Stimulated activated CD4-positive, alpha-beta T cell treated with anti-CD3 and anti-CD28 coated beads, Interleukin-15, amount 100 ng/mL, for 24 hours (primary cell): ENCODE results near the gene S100A7A.

Experiments used
- DNase-seq: peaks from one replicate; pipeline ENCODE4 v3.0.0-alpha.2; 2020

The S100A7A gene

DNA sequence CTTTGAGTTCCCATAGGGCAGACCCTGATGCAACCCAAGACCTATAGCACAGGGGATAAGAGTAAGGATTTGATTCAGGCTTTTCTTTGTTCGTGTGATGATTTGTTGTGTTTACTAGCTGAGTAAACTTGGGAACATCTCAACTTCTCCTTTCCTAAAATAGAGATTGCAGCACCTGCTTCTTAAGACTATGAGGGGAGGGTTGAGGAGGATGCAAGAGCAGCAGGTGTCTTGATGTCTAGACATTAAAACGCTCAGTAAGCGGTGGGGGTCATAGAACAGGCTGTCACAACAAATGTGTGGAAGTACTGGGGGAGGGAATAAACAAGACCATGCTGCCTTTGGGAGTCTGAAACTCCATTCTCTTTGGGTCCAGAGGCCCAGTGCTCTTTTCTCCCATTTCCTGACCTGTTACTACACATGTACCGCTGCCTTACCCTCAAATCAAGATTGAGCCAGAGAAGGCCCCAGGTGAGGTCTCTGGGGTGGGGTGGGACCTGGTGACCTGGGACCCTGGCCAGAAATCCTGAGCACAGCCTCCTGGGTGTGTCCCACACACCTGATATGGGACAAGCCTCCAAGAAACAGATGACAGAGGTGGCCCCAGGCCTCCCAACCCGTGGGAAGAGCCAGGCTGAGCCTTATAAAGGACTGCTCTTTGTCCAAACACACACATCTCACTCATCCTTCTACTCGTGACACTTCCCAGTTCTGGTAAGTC is at the start of gene S100A7A:
Gene S100A7A, plus strand, starts transcription at position 671 of the 721 bp plus-strand sequence. CDS start 1,563 bp downstream, outside the sequence.
- DNase-seq, result no peak

GRCh38 chr1:153367090-153367489 is 49.2 kb upstream of the S100A7A start:
- DNase-seq, result no peak

- DNase-seq, result no peak
Measured at GRCh38 chr1:153368495-153368894, 47.8 kb upstream of the S100A7A start.

- DNase-seq, result no peak
Measured at GRCh38 chr1:153370146-153370545, 46.2 kb upstream of the S100A7A start.

- no peak for DNase-seq
Measured at GRCh38 chr1:153371231-153371630, 45.1 kb upstream of the S100A7A start.

DNA sequence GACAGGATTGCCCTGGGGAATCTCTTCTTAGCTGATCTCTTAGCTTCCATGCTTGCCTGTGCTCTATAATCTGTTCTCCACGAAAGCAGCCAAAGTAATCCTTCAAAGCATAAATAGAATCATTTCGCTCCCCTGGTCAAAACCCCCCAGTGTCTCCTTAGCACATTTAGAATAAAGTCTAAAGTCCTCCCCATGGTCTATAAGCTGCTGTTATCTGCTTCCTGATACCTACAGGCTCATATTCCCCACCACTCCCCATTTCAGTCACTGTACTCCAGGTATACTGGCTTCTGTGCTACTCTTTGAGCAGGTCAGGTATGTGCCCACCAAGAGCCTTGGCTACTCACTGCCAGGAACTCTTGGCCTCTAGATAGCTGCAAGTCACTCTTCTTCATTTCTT is 43.7 kb upstream of the S100A7A start:
- no peak for DNase-seq

- no peak for DNase-seq
Measured at GRCh38 chr1:153374071-153374470, 42.2 kb upstream of the S100A7A start.

DNA sequence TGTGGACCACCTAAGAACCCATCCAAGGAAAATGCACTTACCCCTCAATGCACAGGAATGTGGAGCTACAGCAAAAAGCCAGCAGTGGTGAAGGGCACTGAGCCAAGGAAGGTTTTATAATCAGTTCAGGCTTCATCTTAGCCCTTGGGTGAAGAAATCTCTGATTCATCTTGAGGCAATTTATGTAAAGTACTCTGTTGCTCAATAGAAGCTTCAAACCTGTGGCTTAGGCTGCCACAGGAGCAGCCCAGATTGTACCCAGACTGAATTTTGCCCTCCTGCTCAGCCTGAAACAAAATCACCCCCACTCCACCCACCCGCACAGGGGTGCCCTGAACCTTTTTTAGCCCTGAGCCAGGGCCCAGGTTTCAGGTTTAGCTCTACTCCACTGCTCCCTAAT is 40.8 kb upstream of the S100A7A start, which contains the start of gene S100A12:
Gene S100A12, minus strand, starts transcription at position 111 of the 400 bp plus-strand sequence. CDS start 1,029 bp downstream, outside the sequence.
- DNase-seq, result no peak

GRCh38 chr1:153379591-153379990 is 36.7 kb upstream of the S100A7A start:
- no peak for DNase-seq

DNA sequence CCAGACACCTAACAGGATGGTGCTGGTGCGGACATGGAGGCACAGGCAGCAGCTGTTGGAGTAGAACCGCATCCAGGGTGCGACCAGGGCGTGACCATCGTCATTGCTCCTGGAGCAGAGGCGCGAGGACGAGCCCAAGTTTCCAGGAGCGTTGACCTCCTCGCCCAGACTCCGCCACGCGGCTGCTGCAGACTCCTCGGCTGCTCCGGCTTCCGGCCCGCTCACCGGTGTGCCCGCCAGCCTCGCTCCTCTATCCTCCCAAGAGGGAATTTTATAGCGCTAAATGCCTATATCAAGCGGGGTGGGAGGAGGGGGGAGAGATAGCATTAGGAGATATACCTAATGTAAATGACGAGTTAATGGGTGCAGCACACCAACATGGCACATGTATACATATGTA is 35.6 kb upstream of the S100A7A start:
- DNase-seq, result no peak

DNA sequence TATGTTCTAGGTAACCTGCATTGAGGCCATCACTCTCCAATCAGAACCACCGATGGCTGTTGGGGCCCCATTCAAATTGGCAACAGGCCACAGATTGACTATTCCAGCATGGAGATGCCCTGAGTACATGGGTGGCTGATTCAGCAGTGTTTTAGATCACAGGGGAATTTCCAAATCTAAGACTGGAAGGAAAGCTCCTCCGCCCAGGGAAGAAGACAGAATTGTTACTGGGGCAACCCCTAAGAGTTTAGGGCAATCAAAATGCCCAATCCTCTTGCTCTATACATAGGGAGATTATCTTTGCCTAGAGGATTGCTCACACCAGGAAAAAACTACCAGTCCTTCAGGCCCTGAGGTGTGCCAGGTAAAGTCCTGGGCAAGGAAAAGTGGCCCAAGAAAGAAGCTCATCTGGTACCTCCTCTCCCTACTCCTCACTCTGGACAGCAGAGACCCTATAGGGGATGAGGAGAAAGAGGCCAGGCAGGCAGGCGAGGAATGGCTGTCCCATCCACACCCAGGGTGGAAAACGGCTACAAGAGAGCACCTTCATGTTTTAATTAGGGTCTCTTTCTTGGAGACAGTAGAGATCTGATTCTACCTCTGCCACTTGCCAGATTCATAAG is 31.3 kb upstream of the S100A7A start:
- no peak for DNase-seq

- DNase-seq, result no peak
Measured at GRCh38 chr1:153386500-153386901, 29.8 kb upstream of the S100A7A start.

DNA sequence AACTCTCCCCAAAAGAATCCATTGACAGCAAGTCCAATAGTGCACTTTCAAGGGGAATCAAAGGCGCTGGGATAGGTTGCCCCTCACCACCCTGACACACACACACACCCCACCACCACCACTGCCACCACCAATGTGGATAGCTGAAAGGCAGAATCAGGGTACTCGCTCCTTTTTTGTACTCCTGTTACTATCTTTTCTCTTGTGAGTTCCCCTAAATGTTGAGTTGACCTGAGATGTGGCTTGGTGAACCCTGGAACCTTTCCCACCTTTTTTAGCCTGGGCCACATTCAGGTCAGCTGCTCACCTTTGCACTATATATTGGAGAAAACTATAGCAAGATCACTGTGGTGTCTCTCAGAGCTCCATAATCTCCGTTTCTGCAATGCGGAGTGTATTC is 29.3 kb upstream of the S100A7A start:
- no peak for DNase-seq

GRCh38 chr1:153387785-153388184 is 28.5 kb upstream of the S100A7A start:
- DNase-seq, result no peak

DNA sequence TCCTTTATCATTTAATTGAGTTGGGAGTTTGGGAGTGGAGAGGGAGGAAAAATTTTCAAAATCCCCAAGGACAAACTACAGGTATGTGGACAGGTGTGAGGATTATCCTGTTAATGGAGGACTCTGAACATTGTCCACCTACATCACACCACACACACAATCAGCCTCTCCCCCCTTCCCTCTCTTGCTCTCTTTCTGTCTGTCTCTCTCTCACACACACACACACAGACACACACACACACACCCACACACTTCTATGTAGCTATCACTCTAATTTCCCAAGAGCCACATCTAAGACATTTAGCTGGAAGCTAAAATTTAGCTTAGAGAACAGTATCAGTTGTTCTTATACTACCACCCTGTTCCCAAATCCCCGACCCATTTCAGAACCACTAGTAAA is 26.9 kb upstream of the S100A7A start:
- no peak for DNase-seq

DNA sequence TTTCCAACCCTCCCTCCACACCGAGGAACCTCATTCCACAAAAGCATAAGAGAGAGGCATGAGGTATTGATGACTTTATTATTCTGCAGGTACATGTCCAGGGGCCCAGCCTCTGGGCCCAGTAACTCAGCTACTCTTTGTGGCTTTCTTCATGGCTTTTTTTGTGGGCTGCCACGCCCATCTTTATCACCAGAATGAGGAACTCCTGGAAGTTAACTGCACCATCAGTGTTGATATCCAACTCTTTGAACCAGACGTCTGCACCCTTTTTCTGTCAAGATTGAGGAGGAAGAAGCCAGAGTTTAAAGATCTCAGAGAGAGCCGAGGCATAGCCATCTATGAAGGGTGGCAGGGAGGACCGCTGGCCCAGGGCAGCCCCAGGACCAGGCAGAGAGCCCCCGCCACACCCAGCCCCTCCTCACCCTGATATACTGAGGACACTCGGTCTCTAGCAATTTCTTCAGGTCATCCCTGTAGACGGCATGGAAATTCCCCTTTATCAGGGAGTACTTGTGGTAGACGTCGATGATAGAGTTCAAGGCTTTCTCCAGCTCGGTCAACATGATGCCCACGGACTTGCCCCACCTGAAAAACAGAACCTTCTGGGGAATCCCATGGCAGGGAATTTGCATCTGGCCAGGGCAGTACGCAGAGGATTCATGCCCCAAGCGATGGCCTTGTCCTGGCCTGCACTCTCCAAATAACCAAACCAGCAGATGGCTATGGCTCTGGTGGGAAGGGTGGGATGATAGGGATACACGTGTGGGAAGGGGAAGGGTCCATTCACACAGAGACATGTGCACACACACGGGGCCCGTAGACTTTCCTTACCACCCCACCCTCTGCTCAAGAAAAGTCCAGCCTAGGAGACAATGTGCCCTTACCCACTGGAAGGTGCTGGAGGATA is 26.1 kb upstream of the S100A7A start:
- no peak for DNase-seq

- no peak for DNase-seq
Measured at GRCh38 chr1:153390938-153391710, 25.2 kb upstream of the S100A7A start, which contains the start of gene S100A8. Gene S100A8 (minus strand): TSS chr1:153391073. CDS start chr1:153390535, 538 bp downstream.

- DNase-seq, result no peak
Measured at GRCh38 chr1:153392258-153392657, 24.1 kb upstream of the S100A7A start.

GRCh38 chr1:153392822-153393221 is 23.5 kb upstream of the S100A7A start:
- no peak for DNase-seq

DNA sequence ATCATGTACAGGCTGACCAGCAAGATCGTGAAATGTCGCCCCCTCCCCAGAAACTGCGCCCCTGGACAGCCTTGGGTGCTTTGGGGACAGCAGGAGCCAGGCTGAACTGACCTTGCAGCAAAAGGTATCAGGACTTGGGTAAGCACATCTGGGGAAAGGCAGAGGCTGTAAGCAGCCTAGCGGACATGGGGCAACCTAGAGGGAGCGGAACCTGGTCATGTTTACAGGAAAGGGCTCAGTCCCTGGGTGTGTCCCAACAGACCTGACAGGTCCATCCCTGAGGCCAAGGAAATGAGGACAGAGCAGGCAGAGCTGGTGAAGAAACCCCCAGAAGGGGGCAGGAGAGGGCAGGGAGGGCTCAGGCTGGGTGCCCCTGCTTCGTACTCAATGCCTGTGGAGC is 22.4 kb upstream of the S100A7A start:
- DNase-seq, result no peak

DNA sequence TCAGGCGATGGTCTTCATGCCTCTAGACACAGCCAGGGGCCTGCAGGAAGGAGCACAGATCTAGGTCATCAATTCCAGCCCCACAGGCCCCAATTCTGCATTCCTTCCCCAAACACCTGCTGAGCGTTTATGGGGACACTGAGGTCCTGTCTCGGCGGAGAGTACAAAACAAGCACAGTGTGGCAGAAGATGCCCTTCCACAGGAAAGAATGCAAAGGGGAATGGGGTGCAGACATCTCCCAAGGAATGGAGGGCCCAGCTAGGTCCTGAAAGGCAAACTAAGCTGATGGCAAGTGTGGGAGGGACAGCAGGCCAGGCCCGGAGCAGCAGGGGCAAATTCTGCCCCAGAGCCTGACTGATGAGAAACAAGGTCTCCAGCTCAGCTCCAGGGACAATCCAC is 21.9 kb upstream of the S100A7A start:
- no peak for DNase-seq

- DNase-seq, result no peak
Measured at GRCh38 chr1:153395136-153395685, 21.1 kb upstream of the S100A7A start.
